ENCODE measurements around the gene ATP9B.

GRCh38 chr18:79367989-79368388 is 298.8 kb downstream of the ATP9B start:
- no peak for TF ChIP-seq CTCF (IDR thresholded peaks at IDR 0.05 in 2 of 3, conservative IDR thresholded peaks at IDR 0.05 in 1 of 3; ENCODE audit: borderline replicate concordance in 1 of 3, insufficient read depth in 1 of 3, low read depth in 2 of 3, low read length in 2 of 3)
- no peak for TF ChIP-seq SRF (IDR thresholded peaks at IDR 0.05; ENCODE audit: low read depth)

Data from HCT116 (cell line).